Loucy (cell line): ENCODE data around the gene CDK19.

Source experiments
- EZH2phosphoT487 ChIP-seq: fragments of 200-600 bp; IDR thresholded peaks from 2 replicates; pipeline ENCODE4 v1.6.1; 2018; ENCODE audit warnings: antibody characterized with exemption, mild to moderate bottlenecking, moderate library complexity, borderline replicate concordance
- TF ChIP-seq, protein P1 (sequence below): fragments of 200-600 bp; sonication (generic); conservative IDR thresholded peaks from 2 replicates; pipeline ENCODE4 v1.5.1; 2014; ENCODE audit warnings: mild to moderate bottlenecking, antibody characterized with exemption, low read length

DNA sequence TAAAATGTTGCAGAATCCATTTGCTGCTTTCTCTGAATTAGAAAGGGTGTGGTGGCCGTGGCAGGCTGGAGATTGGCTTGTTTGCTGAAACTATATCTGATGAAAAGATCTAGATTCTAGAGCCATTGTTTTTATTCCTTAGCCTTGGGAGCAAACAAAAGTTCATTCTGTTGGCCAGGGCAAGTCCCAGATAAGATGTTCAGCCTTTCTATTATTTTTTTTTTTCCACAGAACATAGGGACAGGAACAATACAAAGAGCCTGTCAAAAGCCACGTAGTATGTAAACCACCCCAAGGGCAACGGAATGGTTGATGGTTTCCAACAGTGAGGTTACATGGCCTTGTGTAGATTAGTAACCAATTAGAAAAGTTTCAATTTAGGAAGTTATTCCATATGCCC lies 218.9 kb downstream of the CDK19 start:
- TF ChIP-seq, protein P1, sequence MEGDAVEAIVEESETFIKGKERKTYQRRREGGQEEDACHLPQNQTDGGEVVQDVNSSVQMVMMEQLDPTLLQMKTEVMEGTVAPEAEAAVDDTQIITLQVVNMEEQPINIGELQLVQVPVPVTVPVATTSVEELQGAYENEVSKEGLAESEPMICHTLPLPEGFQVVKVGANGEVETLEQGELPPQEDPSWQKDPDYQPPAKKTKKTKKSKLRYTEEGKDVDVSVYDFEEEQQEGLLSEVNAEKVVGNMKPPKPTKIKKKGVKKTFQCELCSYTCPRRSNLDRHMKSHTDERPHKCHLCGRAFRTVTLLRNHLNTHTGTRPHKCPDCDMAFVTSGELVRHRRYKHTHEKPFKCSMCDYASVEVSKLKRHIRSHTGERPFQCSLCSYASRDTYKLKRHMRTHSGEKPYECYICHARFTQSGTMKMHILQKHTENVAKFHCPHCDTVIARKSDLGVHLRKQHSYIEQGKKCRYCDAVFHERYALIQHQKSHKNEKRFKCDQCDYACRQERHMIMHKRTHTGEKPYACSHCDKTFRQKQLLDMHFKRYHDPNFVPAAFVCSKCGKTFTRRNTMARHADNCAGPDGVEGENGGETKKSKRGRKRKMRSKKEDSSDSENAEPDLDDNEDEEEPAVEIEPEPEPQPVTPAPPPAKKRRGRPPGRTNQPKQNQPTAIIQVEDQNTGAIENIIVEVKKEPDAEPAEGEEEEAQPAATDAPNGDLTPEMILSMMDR, result no peak
- TF ChIP-seq EZH2phosphoT487, result no peak
